B cell (primary cell): ENCODE results near the gene ADPRH. TPM values are rescaled to one million over a fixed set of nuclear protein-coding genes. Genes with fewer than 3 reads are reported as not detected.

Source experiments
- ATAC-seq: fragments of 200-7000 bp; cut with Tn5 transposase; one replicate; pipeline ENCODE4 v1.10.0; 2021; ENCODE audit warnings: low read depth, mild to moderate bottlenecking, moderate number of reproducible peaks, moderate library complexity
- CTCF ChIA-PET: fragments of 350-600 bp; sonication (Branson Sonifier 250); formaldehyde crosslinking; loops from one replicate; lab custom pipeline; 2021; ENCODE audit warnings: antibody characterized with exemption, inconsistent platforms; lab: Charles Lee
- POLR2A ChIA-PET: fragments of 350-600 bp; sonication (Branson Sonifier 250); formaldehyde crosslinking; loops from one replicate; lab custom pipeline; 2021; ENCODE audit warnings: antibody characterized with exemption; lab: Charles Lee
- DNase-seq: peaks from one replicate; pipeline ENCODE4 v3.0.0; 2013
- H2AFZ ChIP-seq: 2 replicates; pipeline ENCODE4 v1.6.1; 2012; ENCODE audit warnings: mild to moderate bottlenecking, low read depth, low read length; ENCODE audit not compliant: insufficient read depth, poor library complexity, severe bottlenecking
- H3K27ac ChIP-seq, 2 donors: 1 replicate in 1 of 2; 2 replicates in 1 of 2; pipeline ENCODE4 v1.5.1; 2012 to 2013; ENCODE audit warnings: low read length in 2 of 2, mild to moderate bottlenecking in 2 of 2, moderate library complexity in 1 of 2
- H3K27me3 ChIP-seq, 4 experiments: fragments of 200-600 bp in 1 of 4; sonication (generic) in 1 of 4; replicated peaks in 1 of 4; 1 replicate in 2 of 4; 2 replicates in 2 of 4; pipeline versions ENCODE4 v1.6.1 to v1.7.0; 2013 to 2016; ENCODE audit warnings: low read length in 3 of 4, mild to moderate bottlenecking in 2 of 4, mixed read lengths in 1 of 4, moderate library complexity in 1 of 4; ENCODE audit not compliant: insufficient read depth in 4 of 4, control insufficient read depth in 3 of 4; ENCODE audit errors: control extremely low read depth in 1 of 4
- H3K36me3 ChIP-seq, 2 experiments: replicated peaks in 1 of 2; 1 replicate in 1 of 2; 2 replicates in 1 of 2; pipeline versions ENCODE4 v1.6.1 to v1.7.1; 2013; ENCODE audit warnings: low read length in 1 of 2; ENCODE audit not compliant: insufficient read depth in 2 of 2, control insufficient read depth in 1 of 2; ENCODE audit errors: control extremely low read depth in 1 of 2, extremely low read depth in 1 of 2
- H3K4me1 ChIP-seq, 2 donors: fragments of 200-600 bp in 1 of 2; sonication (generic) in 1 of 2; 1 replicate in 1 of 2; 2 replicates in 1 of 2; pipeline versions ENCODE4 v1.5.1 to v1.6.1; 2013 to 2017; ENCODE audit warnings: low read length in 2 of 2; ENCODE audit not compliant: control insufficient read depth in 2 of 2, insufficient read depth in 2 of 2
- H3K4me2 ChIP-seq: replicated peaks from 2 replicates; pipeline ENCODE3; 2012; ENCODE audit warnings: mild to moderate bottlenecking, low read depth, low read length; ENCODE audit not compliant: poor library complexity, severe bottlenecking
- H3K4me3 ChIP-seq, 5 experiments: fragments of 200-600 bp in 1 of 5; sonication (generic) in 1 of 5; 1 replicate in 3 of 5; 2 replicates in 2 of 5; pipeline versions ENCODE4 v1.5.1 to v1.7.0; 2011 to 2016; ENCODE audit warnings: low read length in 4 of 5, mild to moderate bottlenecking in 4 of 5, low read depth in 2 of 5, control low read depth in 1 of 5, moderate library complexity in 1 of 5; ENCODE audit not compliant: insufficient read depth in 1 of 5; ENCODE audit errors: control extremely low read depth in 1 of 5, extremely low read depth in 1 of 5
- H3K79me2 ChIP-seq: fragments of 200-600 bp; sonication (generic); one replicate; pipeline ENCODE4 v1.6.0; 2016; ENCODE audit warnings: low read length; ENCODE audit not compliant: control insufficient read depth, insufficient read depth
- H3K9ac ChIP-seq: fragments of 200-600 bp; sonication (generic); 2 replicates; pipeline ENCODE4 v1.6.1; 2017; ENCODE audit warnings: mild to moderate bottlenecking, low read length, moderate library complexity
- H3K9me3 ChIP-seq, 3 donors: one replicate each; pipeline versions ENCODE4 v1.6.1 to v1.7.1; 2013; ENCODE audit warnings: low read length in 2 of 3; ENCODE audit not compliant: control insufficient read depth in 2 of 3, insufficient read depth in 1 of 3; ENCODE audit errors: control extremely low read depth in 1 of 3
- H4K20me1 ChIP-seq: 2 replicates; pipeline ENCODE4 v1.6.0; 2012; ENCODE audit warnings: mild to moderate bottlenecking, low read length; ENCODE audit not compliant: insufficient read depth, control insufficient read depth, poor library complexity, severe bottlenecking
- H3K27ac Mint-ChIP-seq: one replicate; pipeline ENCODE4 v1.8.0; 2021; ENCODE audit warnings: mixed read lengths
- H3K27me3 Mint-ChIP-seq: one replicate; pipeline ENCODE4 v1.8.0; 2021; ENCODE audit warnings: mixed read lengths
- H3K4me1 Mint-ChIP-seq: one replicate; pipeline ENCODE4 v1.8.0; 2021; ENCODE audit warnings: mixed read lengths
- H3K4me3 Mint-ChIP-seq: one replicate; pipeline ENCODE4 v1.8.0; 2021; ENCODE audit warnings: mixed read lengths
- H3K9me3 Mint-ChIP-seq: one replicate; pipeline ENCODE4 v1.8.0; 2022; ENCODE audit warnings: mixed read lengths; ENCODE audit not compliant: insufficient read depth
- EZH2 ChIP-seq: IDR thresholded peaks from 2 replicates; pipeline ENCODE4 v1.6.1; 2012; ENCODE audit warnings: borderline replicate concordance, low read depth, mild to moderate bottlenecking, moderate library complexity, low read length; ENCODE audit not compliant: insufficient read depth, poor library complexity, severe bottlenecking
- WGBS: methylation state at CpG from one replicate; pipeline ENCODE4 v1.1.5; 2013; ENCODE audit warnings: missing lambda C conversion rate; ENCODE audit not compliant: insufficient coverage; 5-methylcytosine and 5-hydroxymethylcytosine counted together
- intact Hi-C: fragments of 100-400 bp; cut with micrococcal nuclease; formaldehyde crosslinking; loops from one replicate; pipeline ENCODE4 v1.10.0; 2022
- polyA plus RNA-seq: library from polyadenylated mRNA; depleted of rRNA; stranded (reverse); fragments of >200 nt; gene quantifications from 2 replicates; pipeline ENCODE4 v1.2.3, GENCODE V29; 2012
- total RNA-seq, 2 donors: library from RNA; stranded (reverse); fragments of 120-200 nt in 1 of 2; gene quantifications; 1 replicate in 1 of 2; 2 replicates in 1 of 2; pipeline versions ENCODE4 v1.2.3 to v1.2.4, GENCODE V29; 2013 to 2022
- TF ChIP-seq, protein P1 (sequence below): fragments of 200-600 bp; IDR thresholded peaks from one replicate; pipeline ENCODE4 v1.8.0; 2022; ENCODE audit warnings: antibody characterized with exemption, mild to moderate bottlenecking

The ADPRH gene
- total and polyA plus RNA-seq, 2 donors (not counting 1 experiment from before 2014, with no cell fraction given): 10.0 to 24.5 TPM

GRCh38 chr3:119624002-119624720 is 44.9 kb downstream of the ADPRH start:
- no peak for DNase-seq
- no peaks in the 10 kb centered on the region for H3K27me3 ChIP-seq
- H3K4me3 Mint-ChIP-seq: no peak overlapping the region
- peaks cover 36% of the 10 kb centered on the region for H3K4me1 Mint-ChIP-seq
- ATAC-seq: no peak
- H3K9me3 ChIP-seq: no peaks in the 10 kb centered on the region
- peaks cover 26 to 28% of the 10 kb centered on the region in 2 donors for H3K4me1 ChIP-seq
- no peak overlapping the region for H3K4me2 ChIP-seq
- no peak overlapping the region for H2AFZ ChIP-seq
- no peak overlapping the region for H3K27ac ChIP-seq
- no peak overlapping the region for H3K4me3 ChIP-seq
- 86% methylated on average over 5 of the region's 9 CpGs for WGBS
- H3K79me2 ChIP-seq: no peaks in the 10 kb centered on the region
- H3K27me3 Mint-ChIP-seq: no peaks in the 10 kb centered on the region
- H3K36me3 ChIP-seq: no peaks in the 10 kb centered on the region
- POLR2A ChIA-PET: no interaction called here
- CTCF ChIA-PET: interaction anchor here (2.0 kb wide), 1 partner anchor 57 kb away, joined by 5 read pairs; no protein-coding TSS in a partner anchor
- intact Hi-C loops: no loop called here
- no peak for TF ChIP-seq EZH2
- TF ChIP-seq, protein P1, sequence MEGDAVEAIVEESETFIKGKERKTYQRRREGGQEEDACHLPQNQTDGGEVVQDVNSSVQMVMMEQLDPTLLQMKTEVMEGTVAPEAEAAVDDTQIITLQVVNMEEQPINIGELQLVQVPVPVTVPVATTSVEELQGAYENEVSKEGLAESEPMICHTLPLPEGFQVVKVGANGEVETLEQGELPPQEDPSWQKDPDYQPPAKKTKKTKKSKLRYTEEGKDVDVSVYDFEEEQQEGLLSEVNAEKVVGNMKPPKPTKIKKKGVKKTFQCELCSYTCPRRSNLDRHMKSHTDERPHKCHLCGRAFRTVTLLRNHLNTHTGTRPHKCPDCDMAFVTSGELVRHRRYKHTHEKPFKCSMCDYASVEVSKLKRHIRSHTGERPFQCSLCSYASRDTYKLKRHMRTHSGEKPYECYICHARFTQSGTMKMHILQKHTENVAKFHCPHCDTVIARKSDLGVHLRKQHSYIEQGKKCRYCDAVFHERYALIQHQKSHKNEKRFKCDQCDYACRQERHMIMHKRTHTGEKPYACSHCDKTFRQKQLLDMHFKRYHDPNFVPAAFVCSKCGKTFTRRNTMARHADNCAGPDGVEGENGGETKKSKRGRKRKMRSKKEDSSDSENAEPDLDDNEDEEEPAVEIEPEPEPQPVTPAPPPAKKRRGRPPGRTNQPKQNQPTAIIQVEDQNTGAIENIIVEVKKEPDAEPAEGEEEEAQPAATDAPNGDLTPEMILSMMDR: no peak
- no peak overlapping the region for H3K27ac Mint-ChIP-seq
- H3K9ac ChIP-seq: no peak overlapping the region
- no peaks in the 10 kb centered on the region for H4K20me1 ChIP-seq
- H3K9me3 Mint-ChIP-seq: no peaks in the 10 kb centered on the region

DNA sequence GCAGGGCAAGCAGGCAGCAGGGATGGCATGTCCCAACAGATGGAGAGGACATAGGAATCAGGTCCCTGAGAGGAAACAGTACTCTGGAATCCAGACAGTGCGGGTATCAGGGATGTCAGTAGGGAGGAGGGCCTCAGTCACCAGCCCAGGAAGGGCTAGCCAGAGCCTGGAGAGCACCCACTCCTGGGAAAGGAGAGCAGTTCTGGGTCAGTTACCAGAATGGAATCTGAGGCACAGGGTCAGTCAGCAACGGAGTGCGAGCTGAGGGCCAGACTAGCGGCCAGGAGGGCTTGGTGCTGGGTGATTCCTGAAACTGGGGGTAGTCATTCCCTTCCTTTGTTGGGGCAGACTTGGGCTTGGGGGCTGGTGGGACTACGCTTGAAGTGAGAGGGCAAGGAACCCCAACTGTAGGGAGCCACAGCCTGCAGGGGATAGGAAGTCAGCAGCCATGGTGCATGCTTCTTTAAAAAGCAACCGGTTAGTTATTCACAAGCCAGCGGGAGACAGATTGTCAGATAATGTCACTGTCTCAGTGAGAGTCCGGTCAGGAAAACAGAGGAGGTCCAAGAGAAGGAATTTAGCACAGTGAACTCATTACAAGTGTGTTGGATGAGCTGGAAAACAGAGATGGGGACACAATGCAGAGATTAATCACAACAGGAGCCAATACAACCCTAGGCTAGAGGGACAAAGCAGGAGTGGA is 46.3 kb downstream of the ADPRH start:
- H3K27me3 Mint-ChIP-seq: no peaks in the 10 kb centered on the region
- Histone ChIP-seq H3K4me3 (no peak overlapping the region), H3K27me3 (no peaks in the 10 kb centered on the region), H2AFZ (no peak overlapping the region), H3K4me2 (no peak overlapping the region), H4K20me1 (no peaks in the 10 kb centered on the region), H3K9ac (no peak overlapping the region), H3K79me2 (no peaks in the 10 kb centered on the region), H3K9me3 (no peaks in the 10 kb centered on the region), H3K4me1 (peaks cover 29 to 30% of the 10 kb centered on the region in 2 donors), H3K36me3 (no peaks in the 10 kb centered on the region), H3K27ac (no peak overlapping the region)
- ATAC-seq (no peak), DNase-seq (no peak)
- no peaks in the 10 kb centered on the region for H3K9me3 Mint-ChIP-seq
- POLR2A ChIA-PET: no interaction called here
- peaks cover 43% of the 10 kb centered on the region for H3K4me1 Mint-ChIP-seq
- 96% methylated on average over 8 of the region's 8 CpGs for WGBS
- intact Hi-C loops: loop anchor here (5.0 kb wide), 1 partner anchor 38 kb away; no protein-coding TSS in a partner anchor
- CTCF ChIA-PET: no interaction called here
- no peak overlapping the region for H3K27ac Mint-ChIP-seq
- TF ChIP-seq, protein P1: no peak
- no peak for TF ChIP-seq EZH2
- no peak overlapping the region for H3K4me3 Mint-ChIP-seq
